Activated T-helper 2 cell treated with anti-CD3 and anti-CD28 coated beads, Interferon-gamma antibody, Interleukin-2, Interleukin-4, amounts not matched to agents 10 μg/mL and 5 μg/mL and 100 μg/mL, durations not matched to agents 14 hours and 24 hours and 36 hours (primary cell): ENCODE results near the gene MARCOL. TPM values are rescaled to one million over a fixed set of nuclear protein-coding genes. Genes with fewer than 3 reads are reported as not detected.
"Not testable (repeated sequence)": the region's sequence is repeated elsewhere in the genome, so short reads cannot be mapped to it uniquely, and the experiment has no call there.

Experiments used
- DNase-seq: peaks from one replicate; pipeline ENCODE4 v3.0.0; 2021; ENCODE audit warnings: low spot score
- H3K27ac Mint-ChIP-seq: one replicate; pipeline ENCODE4 v1.8.0; 2021; ENCODE audit warnings: mixed read lengths
- H3K27me3 Mint-ChIP-seq: one replicate; pipeline ENCODE4 v1.8.0; 2021; ENCODE audit warnings: low read depth, mixed read lengths
- H3K36me3 Mint-ChIP-seq: one replicate; pipeline ENCODE4 v1.8.0; 2021; ENCODE audit warnings: low read depth, mixed read lengths
- H3K4me1 Mint-ChIP-seq: one replicate; pipeline ENCODE4 v1.8.0; 2021; ENCODE audit warnings: low read depth, mixed read lengths
- H3K4me3 Mint-ChIP-seq: one replicate; pipeline ENCODE4 v1.8.0; 2021; ENCODE audit warnings: low read depth, mild to moderate bottlenecking, moderate library complexity, mixed read lengths
- H3K9me3 Mint-ChIP-seq: one replicate; pipeline ENCODE4 v1.8.0; 2021; ENCODE audit warnings: mixed read lengths
- intact Hi-C: fragments of 100-400 bp; cut with micrococcal nuclease; formaldehyde crosslinking; loops from one replicate; pipeline ENCODE4 v1.15.1; 2023
- total RNA-seq: library from RNA; stranded (reverse); gene quantifications from 2 replicates; pipeline ENCODE4 v1.2.3, GENCODE V29; 2022

MARCOL gene
- total RNA-seq, 1 donor from 2014 or later: not detected

GRCh38 chr5:148281336-148281735, 43.0 kb downstream of the MARCOL start:
- H3K27me3 Mint-ChIP-seq, intact Hi-C loops, H3K4me1 Mint-ChIP-seq, H3K4me3 Mint-ChIP-seq, DNase-seq, H3K36me3 Mint-ChIP-seq, H3K9me3 Mint-ChIP-seq, H3K27ac Mint-ChIP-seq: not testable (repeated sequence)

GRCh38 chr5:148290271-148291195, 52.2 kb downstream of the MARCOL start:
- no peak for DNase-seq
- no peaks in the 10 kb centered on the region for H3K9me3 Mint-ChIP-seq
- no peaks in the 10 kb centered on the region for H3K27me3 Mint-ChIP-seq
- no peaks in the 10 kb centered on the region for H3K36me3 Mint-ChIP-seq
- intact Hi-C loops: no loop called here
- H3K27ac Mint-ChIP-seq: no peak overlapping the region
- no peaks in the 10 kb centered on the region for H3K4me1 Mint-ChIP-seq
- no peak overlapping the region for H3K4me3 Mint-ChIP-seq

Other genes starting within 250 kb of the MARCOL start
- gene SPINK5, start 174.5 kb upstream of the MARCOL start, total RNA-seq: not detected in 2 replicates
- gene SPINK14, start 70.0 kb upstream of the MARCOL start, total RNA-seq: not detected in 2 replicates
- gene SPINK6, start 35.5 kb upstream of the MARCOL start, total RNA-seq: not detected in 2 replicates
- gene SPINK13, start 30.3 kb downstream of the MARCOL start, total RNA-seq: not detected in 2 replicates
- not detected in 2 replicates for gene SPINK7, start 73.9 kb downstream of the MARCOL start, total RNA-seq
- gene SPINK9, start 97.0 kb downstream of the MARCOL start, total RNA-seq: not detected in 2 replicates
- 55.2 and 68.9 TPM in 2 replicates for gene FBXO38, start 145.4 kb downstream of the MARCOL start, total RNA-seq